HG03280 (cell line): ENCODE measurements around the gene ZNF605.
"Not testable (repeated sequence)": the region's sequence is repeated elsewhere in the genome, so short reads cannot be mapped to it uniquely, and the experiment has no call there.

ENCODE experiments used
- ATAC-seq: cut with Tn5 transposase; IDR thresholded peaks from one replicate; pipeline ENCODE4 v1.9.1; 2021; ENCODE audit warnings: mild to moderate bottlenecking, moderate library complexity; ENCODE audit not compliant: unreplicated experiment

ZNF605 gene

DNA sequence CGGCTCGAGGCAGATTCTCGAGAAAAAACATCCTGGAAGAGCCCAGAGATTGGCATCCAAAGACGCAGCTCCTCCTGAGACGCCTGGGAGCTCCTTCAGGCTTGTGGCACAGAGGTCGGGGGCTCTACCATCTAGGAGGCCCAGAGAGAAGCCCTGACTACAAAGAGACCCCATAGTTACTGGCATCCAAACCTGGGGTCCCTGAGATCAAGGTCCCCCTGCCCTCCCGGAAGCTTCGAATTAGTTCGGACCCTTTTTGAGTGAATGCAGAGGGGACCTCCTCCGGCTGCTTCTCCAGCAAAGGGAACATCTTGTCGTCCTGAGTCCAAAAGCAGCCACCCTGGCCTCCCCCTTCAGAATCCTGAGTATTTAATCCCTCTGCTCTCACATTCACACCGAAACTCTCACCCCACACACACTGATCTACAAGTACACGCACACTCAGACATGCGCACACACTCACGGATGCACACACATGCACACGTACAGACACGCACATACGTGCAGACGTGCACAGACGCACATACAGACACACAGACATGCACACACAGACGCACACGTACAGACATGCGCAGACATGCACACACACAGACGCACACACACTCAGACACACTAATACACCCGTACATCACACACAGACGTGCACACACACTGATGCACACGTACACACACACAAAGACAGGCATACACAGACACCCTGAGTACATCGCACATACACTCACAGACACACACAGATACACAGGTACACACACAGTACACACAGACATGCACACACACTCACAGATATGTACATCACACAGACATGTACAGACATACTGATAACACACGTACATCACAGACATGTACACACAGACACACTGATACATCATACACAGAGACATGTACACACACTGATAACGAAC is 5.9 kb downstream of the ZNF605 start:
- no peak for ATAC-seq

DNA sequence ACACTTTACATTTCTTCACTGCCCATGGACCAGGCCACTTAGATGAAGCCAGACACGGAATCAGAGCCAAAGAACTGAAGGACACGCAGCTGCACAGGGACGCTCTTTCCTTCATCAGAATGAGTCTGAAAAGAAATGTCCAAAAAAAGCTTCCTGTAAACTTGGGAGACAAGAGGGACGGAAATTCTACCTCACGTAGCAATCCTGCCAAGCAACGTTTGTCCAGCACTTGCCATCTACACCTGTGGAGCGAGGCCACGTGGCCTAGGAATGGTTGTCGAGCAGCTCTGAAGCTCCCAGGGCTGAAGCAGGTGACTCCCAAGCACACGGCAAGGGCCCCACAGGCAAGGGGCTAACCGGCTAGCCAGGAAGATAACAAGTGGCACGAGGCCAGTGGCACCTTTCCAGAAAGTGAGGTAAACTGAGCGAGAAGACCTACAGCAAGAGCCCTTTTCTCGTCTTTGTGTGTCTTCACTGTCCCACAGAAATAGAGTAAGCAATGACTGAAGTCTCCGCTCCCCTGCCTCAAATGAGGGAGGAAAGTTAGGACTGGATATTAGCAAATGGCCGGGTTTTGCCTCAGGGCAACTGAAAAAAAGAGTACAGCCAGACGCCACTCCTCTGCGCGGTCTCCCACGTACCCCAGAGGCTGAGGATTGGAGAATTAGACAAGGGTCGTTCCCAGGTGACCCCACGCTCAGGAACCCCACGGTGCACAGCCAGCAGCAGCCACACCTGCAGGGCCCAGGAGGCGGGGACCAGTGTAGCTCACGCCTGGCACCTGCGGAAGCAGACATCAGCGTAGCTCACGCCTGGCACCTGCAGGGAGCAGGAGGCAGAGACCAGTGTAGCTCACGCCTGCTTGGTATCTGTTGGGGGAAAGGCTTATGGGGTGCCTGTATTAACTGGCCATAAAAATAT is 7.7 kb downstream of the ZNF605 start:
- ATAC-seq: no peak

DNA sequence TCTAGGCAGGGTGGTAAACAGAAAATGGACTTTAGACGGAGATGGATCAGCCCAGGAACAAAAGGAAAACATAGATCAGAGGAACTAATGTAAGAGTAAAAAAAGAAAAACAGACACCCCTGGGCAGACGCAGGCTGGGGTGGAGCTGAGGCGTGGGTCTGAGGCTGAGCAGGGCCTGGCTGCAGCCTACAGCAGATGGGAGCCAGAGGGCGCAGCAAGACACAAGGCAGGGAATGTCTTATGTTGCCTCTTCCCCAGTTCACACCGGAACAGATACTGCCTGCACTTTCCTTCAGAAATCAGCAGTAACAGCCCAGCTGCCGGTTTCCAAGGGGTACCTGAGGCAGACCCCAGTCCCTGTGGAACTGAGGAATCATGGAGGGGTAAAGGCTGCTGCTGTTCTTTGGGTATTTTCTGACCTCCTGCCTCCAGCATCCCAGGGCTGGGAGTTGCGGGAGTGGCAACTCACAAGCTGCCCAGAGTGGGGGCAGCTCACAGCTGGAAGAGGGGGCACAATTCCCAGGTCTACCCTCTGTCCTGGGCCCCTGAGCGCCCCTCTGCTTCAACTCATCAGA is 9.8 kb downstream of the ZNF605 start:
- ATAC-seq: no peak

DNA sequence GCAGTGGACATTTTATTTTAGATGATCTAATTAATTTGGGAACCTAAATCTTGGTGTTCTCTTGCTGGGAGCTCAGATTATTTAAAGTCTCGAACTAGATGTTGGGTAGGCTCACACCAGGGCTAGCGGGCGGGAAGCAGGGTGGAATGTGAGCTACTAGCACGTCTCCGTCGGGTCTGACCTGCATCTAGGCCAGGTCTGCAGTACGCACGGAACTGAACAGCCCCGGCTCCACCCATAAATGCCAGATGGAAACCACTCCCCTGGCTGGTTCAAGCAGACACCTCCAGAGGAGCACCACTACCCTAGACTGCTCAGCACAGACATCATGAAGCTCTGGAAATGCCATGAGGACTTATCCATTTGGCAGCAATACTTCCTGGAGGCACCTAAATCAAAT is 10.3 kb downstream of the ZNF605 start:
- ATAC-seq: no peak

DNA sequence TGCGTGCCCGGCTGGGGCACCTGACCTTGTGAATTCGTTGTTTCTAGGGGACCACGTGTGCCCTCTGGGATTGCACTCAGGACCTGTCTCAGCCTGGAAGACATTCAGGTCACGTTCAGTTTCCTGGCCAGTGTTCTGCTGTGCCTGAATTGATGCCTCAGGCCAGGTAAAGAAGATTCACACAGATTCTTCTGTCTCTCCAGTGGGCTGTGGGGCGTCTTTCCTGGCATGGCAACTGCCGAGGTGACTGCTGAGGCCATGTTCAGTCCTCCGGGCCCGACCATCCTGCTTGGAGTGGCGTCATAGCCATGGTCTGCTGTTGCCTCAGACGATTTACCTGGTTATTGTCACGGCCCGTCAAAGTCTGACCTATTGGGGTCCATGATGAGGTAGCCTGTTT is 13.5 kb downstream of the ZNF605 start:
- no peak for ATAC-seq

DNA sequence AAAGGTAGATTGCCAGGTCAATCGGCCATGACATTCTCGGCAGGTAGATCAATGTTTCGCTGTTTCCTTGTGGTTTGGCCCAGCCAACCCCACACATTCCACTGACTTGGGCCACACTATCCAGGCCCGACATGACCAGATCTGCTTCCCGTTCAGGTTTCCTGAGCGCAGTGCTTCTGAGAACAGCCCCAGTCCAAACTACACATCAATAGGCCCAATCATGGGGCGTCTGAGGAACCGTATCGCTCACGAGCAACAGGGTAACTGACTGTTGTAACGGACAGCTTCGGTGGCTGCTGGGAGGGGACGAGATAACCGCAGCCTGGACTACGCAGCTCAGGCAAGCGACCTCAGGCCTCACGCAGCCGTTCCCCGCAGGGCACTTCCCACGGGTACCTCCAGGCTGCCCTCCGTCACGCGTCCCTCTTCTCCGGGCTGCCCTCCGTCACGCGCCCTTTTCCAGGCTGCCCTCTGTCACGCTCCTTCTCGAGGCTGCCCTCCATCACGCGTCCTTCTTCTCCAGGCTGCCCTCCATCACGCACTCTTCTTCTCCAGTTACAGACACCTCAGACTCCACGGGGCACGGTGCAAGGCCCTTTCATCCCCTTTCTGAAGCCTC is 14.7 kb downstream of the ZNF605 start:
- no peak for ATAC-seq

DNA sequence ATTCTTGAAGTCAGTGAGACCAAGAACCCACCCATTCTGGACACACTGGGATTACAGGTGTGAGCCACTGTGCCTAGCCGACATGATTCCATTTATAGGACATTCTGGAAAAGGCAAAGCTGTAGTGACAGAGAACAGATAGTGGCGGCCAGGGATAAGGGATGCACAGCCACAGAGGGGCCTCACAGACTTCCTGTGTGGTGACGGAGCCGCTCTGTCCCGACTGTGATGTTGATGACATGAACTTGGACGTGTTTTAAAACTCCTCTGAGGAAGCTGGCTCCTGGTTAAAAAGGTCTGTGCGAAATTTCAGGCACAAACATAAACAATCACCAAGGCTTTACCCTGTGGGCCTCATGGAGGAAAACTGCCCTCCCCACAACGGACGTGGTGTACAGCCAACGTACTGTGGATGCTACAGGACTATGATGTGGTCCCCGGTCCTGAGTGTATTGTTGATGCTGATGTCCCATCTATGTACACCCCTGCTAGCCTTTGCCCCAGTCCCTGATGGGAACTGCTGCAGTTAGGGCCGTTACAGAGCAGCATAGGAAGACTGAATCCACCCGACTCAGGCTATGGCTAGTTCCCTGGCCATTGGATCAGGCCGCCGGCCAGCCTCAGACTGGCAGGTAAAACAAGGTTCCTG is 15.9 kb downstream of the ZNF605 start:
- ATAC-seq: no peak

DNA sequence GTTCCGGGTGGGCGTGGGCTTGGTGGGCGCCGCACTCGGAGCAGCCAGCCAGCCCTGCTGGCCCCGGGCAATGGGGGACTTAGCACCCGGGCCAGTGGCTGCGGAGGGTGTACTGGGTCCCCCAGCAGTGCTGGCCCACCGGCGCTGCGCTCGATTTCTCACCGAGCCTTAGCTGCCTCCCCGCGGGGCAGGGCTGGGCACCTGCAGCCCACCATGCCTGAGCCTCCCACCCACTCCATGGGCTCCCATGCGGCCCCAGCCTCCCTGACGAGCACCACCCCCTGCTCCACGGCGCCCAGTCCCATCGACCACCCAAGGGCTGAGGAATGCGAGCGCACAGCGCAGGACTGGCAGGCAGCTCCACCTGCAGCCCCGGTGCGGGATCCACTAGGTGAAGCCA is 17.3 kb downstream of the ZNF605 start:
- not testable (repeated sequence) for ATAC-seq

DNA sequence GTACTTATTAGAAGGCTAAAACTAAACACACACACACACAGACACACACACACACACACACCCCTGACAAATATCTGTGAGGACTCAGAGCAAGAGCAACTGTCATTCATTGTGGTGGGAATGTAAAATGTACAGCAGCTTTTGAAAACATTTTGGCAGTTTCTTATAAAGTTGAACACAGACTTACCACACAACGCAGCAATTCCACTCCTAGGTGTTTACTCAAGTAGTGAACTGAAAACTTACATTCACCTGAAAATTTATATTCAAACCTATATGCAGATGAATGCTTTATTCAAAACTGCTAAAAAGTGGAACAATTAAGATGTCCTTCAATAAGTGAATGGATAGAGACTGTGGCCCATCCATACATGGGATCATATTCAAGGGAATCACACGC is 18.6 kb downstream of the ZNF605 start:
- ATAC-seq: no peak

DNA sequence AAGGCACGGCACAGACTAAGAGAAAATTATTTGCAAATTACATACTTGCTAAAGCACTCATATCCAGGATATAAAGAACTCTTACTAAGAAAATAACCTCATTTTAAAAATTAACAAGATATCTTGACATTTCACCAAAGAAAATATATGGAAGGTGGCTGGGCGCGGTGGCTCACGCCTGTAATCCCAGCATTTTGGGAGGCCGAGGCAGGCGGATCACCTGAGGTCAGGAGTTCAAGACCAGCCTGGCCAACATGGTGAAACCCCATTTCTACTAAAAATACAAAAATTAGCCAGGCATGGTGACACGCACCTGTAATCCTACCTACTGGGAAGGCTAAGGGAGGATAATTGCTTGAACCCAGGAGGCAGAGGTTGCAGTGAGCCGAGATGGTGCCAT is 19.2 kb downstream of the ZNF605 start:
- ATAC-seq: not testable (repeated sequence)

DNA sequence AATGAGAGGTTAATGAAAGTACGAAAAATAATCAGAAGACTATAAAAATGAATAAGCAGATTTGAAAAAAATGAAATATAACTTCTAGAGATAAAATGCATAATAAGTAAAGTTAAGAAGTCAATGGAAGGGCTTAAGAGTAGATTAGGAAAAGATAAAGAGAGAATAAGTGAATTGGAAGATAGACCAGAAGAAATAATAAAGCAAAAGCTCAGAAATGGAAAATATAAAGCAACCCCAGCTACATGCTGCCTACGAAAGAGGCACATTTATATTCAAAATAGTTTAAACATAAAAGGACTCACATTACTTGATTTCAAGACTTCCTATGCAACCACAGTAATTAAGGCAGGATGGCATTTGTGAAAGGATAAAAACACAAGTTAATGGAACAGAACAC is 19.9 kb downstream of the ZNF605 start:
- ATAC-seq: no peak

DNA sequence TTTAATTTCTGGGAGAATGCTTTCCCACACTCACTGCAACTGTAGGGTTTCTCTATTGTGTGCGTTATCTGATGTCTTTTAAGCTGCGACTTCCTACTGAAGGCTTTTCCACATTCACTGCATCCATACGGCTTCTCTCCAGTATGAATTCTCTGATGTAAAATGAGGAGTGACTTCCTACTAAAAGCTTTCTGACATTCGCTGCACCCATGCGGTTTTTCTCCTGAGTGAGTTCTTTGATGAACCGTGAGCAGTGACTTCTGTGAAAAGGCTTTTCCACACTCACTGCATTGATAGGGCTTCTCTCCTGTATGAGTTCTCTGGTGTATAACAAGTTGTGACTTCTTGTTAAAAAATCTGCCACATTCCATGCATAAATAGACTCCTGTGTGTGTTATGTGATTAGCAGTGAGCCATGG is 29.7 kb downstream of the ZNF605 start:
- ATAC-seq: no peak

DNA sequence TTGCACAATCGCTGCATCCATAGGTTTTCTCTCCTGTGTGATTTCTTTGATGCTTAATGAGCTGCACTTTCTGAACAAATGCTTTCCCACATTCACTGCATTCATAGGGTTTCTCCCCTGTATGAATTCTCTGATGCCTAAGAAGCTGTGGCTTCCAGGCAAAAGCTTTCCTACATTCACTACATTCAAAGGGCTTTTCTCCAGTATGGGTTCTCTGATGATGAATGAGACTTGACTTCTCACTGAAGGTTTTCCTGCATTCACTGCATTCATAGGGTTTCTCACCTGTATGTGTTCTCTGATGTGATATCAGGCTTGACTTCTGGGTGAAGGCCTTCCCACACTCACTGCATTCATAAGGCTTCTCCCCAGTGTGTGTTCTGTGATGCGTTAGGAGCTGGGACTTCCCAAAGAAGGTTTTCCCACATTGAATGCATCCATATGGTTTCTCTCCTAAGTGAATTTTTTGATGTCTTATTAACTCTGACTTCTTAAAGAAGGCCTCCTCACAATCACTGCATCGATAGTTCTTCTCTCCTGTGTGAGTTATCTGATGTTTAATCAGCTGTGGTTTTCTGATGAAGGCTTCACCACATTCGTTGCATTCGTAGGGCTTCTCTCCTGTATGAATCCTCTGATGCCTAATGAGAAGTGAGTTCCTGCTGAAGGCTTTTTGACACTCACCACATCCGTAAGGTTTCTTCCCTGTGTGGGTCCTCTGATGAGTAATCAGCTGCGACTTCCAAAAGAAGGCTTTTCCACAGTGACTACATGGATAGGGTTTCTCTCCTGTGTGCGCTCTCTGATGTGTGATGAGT is 30.3 kb downstream of the ZNF605 start:
- no peak for ATAC-seq

DNA sequence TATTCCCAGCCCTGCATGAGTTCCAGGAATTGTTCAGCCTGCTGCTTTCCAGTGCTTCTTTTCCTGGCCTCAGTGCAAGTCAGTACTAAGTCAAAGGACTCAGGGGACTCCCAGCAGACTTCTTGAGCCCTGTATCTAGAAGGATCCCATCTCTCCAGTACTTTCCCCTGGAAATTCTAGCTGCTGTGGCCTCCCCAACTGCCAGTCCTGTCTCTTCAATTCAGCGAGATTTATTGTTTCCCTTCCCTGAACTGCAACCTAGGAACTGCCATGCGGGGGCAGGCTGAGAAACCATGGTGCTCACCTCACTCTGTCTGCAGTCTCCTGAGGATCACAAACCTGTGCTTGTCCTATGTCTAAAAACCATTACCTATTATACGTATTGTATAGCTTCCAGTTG is 31.8 kb downstream of the ZNF605 start:
- no peak for ATAC-seq

DNA sequence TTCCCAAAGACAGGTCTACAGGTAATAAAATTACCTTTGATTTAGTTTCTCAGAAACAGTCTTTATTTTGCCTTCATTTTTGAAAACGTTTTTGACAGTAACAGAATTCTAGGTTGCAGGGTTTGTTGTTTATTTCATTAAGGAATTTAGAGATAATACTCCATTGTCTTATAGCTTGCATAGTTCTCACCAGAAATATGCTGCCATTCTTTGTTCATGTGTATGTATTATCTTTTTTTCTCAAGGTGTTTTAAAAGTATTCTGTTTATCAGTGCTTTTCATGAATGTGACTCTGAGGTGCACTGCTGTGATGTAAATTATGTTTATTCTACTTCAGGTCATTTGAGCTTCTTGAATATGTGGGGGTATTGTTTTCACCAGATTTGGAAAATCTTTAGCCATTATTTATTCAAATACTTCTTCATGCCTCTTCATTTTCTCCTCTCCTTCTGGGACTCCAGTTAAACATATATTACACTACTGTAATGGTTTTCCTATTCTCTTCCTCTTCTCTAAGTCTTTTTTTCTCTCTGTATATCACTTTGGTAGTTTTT is 32.7 kb downstream of the ZNF605 start:
- no peak for ATAC-seq

DNA sequence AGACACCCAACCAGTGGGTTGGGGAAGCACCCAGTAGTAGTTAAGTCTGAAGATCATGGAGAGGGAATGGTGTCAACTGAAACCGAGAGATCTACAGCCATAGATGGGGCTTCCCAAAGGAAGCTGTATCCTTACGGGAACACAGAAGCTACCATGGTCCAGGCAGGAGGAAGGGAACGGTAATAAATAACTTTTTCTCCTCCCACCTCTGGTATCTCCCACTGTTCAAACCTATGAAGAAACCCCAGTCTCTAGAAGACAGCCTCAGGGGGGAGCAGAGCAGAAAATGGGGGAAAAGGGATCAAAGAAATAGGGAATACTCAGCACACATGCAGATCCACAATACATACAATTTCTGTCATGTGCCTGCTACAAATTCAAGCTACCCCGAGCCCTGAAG is 33.4 kb downstream of the ZNF605 start:
- no peak for ATAC-seq

DNA sequence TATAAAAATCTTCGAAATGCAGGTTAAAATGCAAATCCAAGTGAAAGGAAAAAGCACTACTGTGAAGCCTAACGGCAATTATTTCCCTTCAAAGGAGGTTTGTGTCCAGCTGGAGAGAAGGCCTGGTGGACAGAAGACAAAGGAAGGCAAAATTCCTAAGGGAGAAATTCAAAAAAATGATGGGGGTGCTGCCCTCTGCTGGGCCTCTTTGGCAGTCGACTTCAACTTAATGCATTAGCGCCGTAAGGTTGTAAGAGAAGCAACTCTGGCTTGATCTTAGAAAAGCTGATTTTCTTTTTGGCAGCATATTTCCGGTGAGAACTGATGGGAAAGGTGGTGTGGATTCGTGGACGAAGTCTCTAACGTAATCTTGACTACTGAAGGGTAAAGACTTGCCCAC is 34.4 kb downstream of the ZNF605 start:
- no peak for ATAC-seq

DNA sequence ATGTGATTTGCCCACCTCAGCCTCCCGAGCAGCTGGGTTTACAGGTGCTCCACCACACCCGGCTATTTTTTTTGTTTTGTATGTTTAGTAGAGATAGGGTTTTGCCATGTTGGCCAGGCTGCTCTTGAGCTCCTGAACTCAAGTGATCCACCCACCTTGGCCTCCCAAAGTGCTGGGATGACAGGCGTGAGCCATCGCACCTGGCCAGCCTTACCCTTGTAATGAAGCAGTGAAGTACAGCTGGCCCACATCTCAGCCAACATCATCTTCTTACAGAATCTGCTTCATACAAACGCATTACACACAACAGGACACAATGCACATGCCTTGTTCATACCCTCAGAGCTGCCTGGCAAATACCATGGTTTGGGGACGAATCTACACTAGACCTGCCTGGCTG is 37.4 kb downstream of the ZNF605 start:
- ATAC-seq: no peak

DNA sequence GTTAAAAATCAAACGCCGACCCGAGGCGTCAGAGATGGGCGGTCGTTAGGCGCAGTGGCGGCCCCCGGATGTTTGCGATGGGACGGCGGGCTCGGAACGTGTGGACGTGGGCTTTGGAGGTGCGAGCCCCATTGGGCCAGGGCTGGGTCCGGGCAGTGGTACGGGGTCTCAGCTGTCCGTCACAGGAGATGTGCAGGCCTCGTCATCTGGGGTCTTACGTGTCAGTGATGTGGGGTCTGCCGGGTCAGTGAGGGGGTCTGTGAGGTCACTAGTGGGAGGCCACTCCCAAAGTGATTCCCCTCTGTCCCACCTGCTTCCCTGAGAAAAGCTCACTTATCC is 47.1 kb downstream of the ZNF605 start:
- no peak for ATAC-seq
